ENCODE results near the gene TYW1B. TPM values are rescaled to one million over a fixed set of nuclear protein-coding genes. Genes with fewer than 3 reads are reported as not detected.

TYW1B gene
- total RNA-seq = 1 to 10 TPM; 3.9 to 4.2 TPM

GRCh38 chr7:72827839-72828591 is at the start of gene TYW1B:
Gene TYW1B, minus strand, starts transcription at chr7:72828200. Its CDS starts 125 bp downstream, at chr7:72828075.

Small RNA genes within 50 kb of the gene (microRNA-seq; reads per million reads assigned to microRNA genes)
- gene MIR4650-2 (ENCODE audit: borderline microRNAs expressed, borderline replicate concordance) = not detected

Other genes starting within 250 kb of the TYW1B start
- gene POM121, start 96.9 kb upstream of the TYW1B start, total RNA-seq = 10 to 100 TPM; 56.1 to 57.9 TPM
- gene TRIM74, start 141.3 kb upstream of the TYW1B start, total RNA-seq = 1 to 10 TPM; 2.2 to 2.6 TPM
- gene SPDYE8, start 201.6 kb upstream of the TYW1B start, total RNA-seq = not detected
- gene SPDYE11, start 229.7 kb upstream of the TYW1B start, total RNA-seq = not detected